DND-41 (cell line): ENCODE data around the gene KCTD19.

Experiments used
- ATAC-seq: fragments of 200-7000 bp; cut with Tn5 transposase; 3 replicates; pipeline ENCODE4 v1.9.1; 2021; ENCODE audit warnings: low read depth; ENCODE audit not compliant: insufficient read depth
- DNase-seq: peaks from one replicate; pipeline ENCODE4 v3.0.0-alpha.2; 2020
- H2AFZ ChIP-seq: 2 replicates; pipeline ENCODE4 v1.6.0; 2012; ENCODE audit warnings: low read depth, low read length
- H3K27ac ChIP-seq: 2 replicates; pipeline ENCODE4 v1.5.1; 2012; ENCODE audit warnings: low read length, inconsistent platforms
- H3K27me3 ChIP-seq: fragments of 200-600 bp; sonication (generic); 2 replicates; pipeline ENCODE4 v1.6.0; 2012; ENCODE audit warnings: low read length, mild to moderate bottlenecking, inconsistent platforms; ENCODE audit not compliant: insufficient read depth, poor library complexity
- H3K36me3 ChIP-seq: 2 replicates; pipeline ENCODE4 v1.5.1; 2012; ENCODE audit warnings: low read length, inconsistent platforms; ENCODE audit not compliant: insufficient read depth
- H3K4me1 ChIP-seq: 2 replicates; pipeline ENCODE4 v1.5.1; 2012; ENCODE audit warnings: mild to moderate bottlenecking, low read length; ENCODE audit not compliant: insufficient read depth
- H3K4me2 ChIP-seq: 2 replicates; pipeline ENCODE4 v1.6.0; 2012; ENCODE audit warnings: mild to moderate bottlenecking, moderate library complexity, low read length, inconsistent platforms; ENCODE audit not compliant: insufficient read depth
- H3K4me3 ChIP-seq, 2 experiments: fragments of 200-600 bp in 1 of 2; shearing (Covaris generic) in 1 of 2; 2 replicates each; pipeline ENCODE4 v1.5.1; 2012 to 2016; ENCODE audit warnings: inconsistent platforms in 2 of 2, low read length in 2 of 2, mild to moderate bottlenecking in 2 of 2, low read depth in 1 of 2, moderate library complexity in 1 of 2
- H3K79me2 ChIP-seq: 2 replicates; pipeline ENCODE4 v1.6.0; 2012; ENCODE audit warnings: low read length, inconsistent platforms; ENCODE audit not compliant: insufficient read depth
- H3K9ac ChIP-seq: 2 replicates; pipeline ENCODE4 v1.6.0; 2012; ENCODE audit warnings: low read depth, mild to moderate bottlenecking, inconsistent platforms, low read length, moderate library complexity
- H3K9me3 ChIP-seq: 2 replicates; pipeline ENCODE4 v1.5.1; 2012; ENCODE audit warnings: low read length, moderate library complexity, mild to moderate bottlenecking, inconsistent platforms; ENCODE audit not compliant: insufficient read depth, severe bottlenecking
- H4K20me1 ChIP-seq: 2 replicates; pipeline ENCODE4 v1.6.0; 2012; ENCODE audit warnings: low read length; ENCODE audit not compliant: insufficient read depth
- CTCF ChIP-seq: IDR thresholded peaks from 2 replicates; pipeline ENCODE4 v1.5.1; 2012; ENCODE audit warnings: borderline replicate concordance, low read length, moderate library complexity, mild to moderate bottlenecking; ENCODE audit not compliant: poor library complexity, severe bottlenecking; ENCODE audit errors: extremely low read depth
- EZH2 ChIP-seq: IDR thresholded peaks from 3 replicates; pipeline ENCODE4 v1.6.1; 2012; ENCODE audit warnings: borderline replicate concordance, low read depth, mild to moderate bottlenecking, moderate library complexity, low read length, inconsistent platforms; ENCODE audit not compliant: severe bottlenecking

KCTD19 gene

GRCh38 chr16:67277294-67277998 lies 49.1 kb downstream of the KCTD19 start:
- no peak overlapping the region for H3K27ac ChIP-seq
- no peaks in the 10 kb centered on the region for H3K36me3 ChIP-seq
- H3K4me1 ChIP-seq, result no peaks in the 10 kb centered on the region
- no peak overlapping the region for H3K9ac ChIP-seq
- no peaks in the 10 kb centered on the region for H3K9me3 ChIP-seq
- no peak overlapping the region for H2AFZ ChIP-seq
- no peak for DNase-seq
- ATAC-seq, result no peak
- H3K27me3 ChIP-seq, result no peaks in the 10 kb centered on the region
- H3K79me2 ChIP-seq, result no peaks in the 10 kb centered on the region
- H4K20me1 ChIP-seq, result no peaks in the 10 kb centered on the region
- H3K4me2 ChIP-seq, result no peak overlapping the region
- H3K4me3 ChIP-seq, result no peak overlapping the region
- TF ChIP-seq CTCF, result no peak
- TF ChIP-seq EZH2, result no peak

- Histone ChIP-seq H3K4me2 (no peak overlapping the region), H3K79me2 (no peaks in the 10 kb centered on the region), H3K4me3 (no peak overlapping the region), H3K9ac (no peak overlapping the region), H3K36me3 (no peaks in the 10 kb centered on the region), H2AFZ (no peak overlapping the region), H3K27me3 (no peaks in the 10 kb centered on the region), H4K20me1 (no peaks in the 10 kb centered on the region), H3K27ac (no peak overlapping the region), H3K9me3 (no peaks in the 10 kb centered on the region), H3K4me1 (no peaks in the 10 kb centered on the region)
- DNase-seq (no peak), ATAC-seq (no peak)
- no peak for TF ChIP-seq CTCF
- TF ChIP-seq EZH2, result no peak
Observed at GRCh38 chr16:67275321-67275720, 51.2 kb downstream of the KCTD19 start.

GRCh38 chr16:67271446-67271845 lies 55.1 kb downstream of the KCTD19 start:
- H3K4me3 ChIP-seq, result no peak overlapping the region
- H3K27ac ChIP-seq, result no peak overlapping the region
- H4K20me1 ChIP-seq, result no peaks in the 10 kb centered on the region
- ATAC-seq (no peak), DNase-seq (no peak)
- no peaks in the 10 kb centered on the region for H3K36me3 ChIP-seq
- no peaks in the 10 kb centered on the region for H3K27me3 ChIP-seq
- TF ChIP-seq EZH2, result no peak
- TF ChIP-seq CTCF, result no peak
- H3K9ac ChIP-seq, result no peak overlapping the region
- no peaks in the 10 kb centered on the region for H3K79me2 ChIP-seq
- no peak overlapping the region for H2AFZ ChIP-seq
- H3K9me3 ChIP-seq, result no peaks in the 10 kb centered on the region
- H3K4me2 ChIP-seq, result no peak overlapping the region
- no peaks in the 10 kb centered on the region for H3K4me1 ChIP-seq
